NCI-H2227 treated with DMSO at 0.1 percent for 48 hours (cell line): ENCODE measurements around the gene CSPG4.
"Not testable (repeated sequence)": the region's sequence is repeated elsewhere in the genome, so short reads cannot be mapped to it uniquely, and the experiment has no call there.

ENCODE experiments used
- DNase-seq: peaks from one replicate; lab custom pipeline; 2025; lab: John Stamatoyannopoulos, UW

CSPG4 gene

DNA sequence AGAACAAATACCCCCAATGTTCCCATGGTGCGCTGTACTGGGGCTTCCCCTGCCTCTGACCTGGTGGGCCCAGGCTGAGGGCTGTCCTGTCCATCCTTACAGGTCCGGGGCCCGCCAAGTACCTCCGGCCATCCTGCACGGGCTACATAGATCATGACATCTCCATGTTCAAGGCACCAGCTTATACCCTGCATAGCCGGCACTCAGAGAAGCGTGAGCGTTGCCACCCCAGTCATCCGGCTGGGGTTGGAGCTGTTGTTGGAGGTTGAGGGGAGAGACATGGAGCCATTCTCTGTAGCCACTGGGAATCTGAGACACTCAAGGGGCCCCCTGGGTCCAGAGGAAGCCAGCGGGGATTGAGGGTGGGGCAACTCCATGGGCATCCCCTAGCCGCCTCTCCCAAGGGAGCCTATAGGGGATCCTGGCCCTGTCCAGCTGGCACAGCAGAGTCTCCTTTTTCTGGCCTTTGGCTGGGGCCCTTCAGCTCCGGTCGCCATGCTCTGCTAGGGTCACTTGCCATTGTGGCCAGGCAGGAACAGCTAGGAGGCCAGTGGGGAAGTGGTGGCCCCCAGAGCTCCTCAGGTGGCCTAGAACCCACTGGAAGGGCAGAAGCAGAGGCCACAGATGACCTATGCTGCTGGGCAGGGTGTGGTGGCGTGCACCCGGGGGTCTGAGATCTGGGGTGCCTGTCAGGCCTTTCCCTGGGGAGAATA, 12.5 kb upstream of the CSPG4 start:
- DNase-seq = no peak

DNA sequence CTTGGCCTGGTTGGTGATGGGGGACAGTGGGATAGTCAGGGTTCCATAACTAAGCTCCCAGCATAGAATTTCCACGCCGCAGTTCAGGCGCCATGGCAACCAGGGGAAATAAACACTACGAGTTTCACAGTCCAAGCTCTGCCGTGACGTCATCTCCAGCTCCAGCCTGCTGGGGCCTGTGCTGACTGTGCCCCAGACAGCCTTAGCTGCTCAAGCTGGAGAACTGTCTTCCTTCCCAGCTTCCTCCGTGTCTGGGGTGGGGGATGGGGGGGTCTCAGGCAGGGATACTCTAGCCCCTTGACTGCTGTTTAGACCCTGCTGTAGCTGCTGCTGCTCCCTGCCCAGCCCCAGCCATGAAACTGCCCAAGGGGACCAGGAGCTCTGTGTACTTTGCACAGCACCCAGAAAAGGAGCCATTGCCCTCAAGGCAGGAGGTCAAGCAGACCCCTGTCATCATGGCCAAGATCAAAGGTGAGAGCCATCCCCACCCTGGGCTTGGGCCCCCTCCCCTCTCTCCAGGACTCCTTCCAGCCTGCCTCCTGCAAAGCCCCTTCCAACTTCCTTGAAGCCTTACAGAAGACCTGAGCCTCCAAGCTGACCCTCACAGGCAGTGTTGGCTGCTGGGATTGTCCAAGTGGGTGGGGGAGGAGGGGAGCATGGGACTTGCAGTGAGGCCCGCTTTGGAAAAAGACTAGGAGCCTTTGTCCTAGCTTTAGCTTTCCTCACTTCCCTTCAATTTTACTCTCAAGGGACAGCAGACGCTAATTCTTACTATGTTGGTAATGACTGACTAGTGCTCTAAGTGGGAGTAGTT, 11.4 kb upstream of the CSPG4 start:
- peak; percentile 44 for DNase-seq

DNA sequence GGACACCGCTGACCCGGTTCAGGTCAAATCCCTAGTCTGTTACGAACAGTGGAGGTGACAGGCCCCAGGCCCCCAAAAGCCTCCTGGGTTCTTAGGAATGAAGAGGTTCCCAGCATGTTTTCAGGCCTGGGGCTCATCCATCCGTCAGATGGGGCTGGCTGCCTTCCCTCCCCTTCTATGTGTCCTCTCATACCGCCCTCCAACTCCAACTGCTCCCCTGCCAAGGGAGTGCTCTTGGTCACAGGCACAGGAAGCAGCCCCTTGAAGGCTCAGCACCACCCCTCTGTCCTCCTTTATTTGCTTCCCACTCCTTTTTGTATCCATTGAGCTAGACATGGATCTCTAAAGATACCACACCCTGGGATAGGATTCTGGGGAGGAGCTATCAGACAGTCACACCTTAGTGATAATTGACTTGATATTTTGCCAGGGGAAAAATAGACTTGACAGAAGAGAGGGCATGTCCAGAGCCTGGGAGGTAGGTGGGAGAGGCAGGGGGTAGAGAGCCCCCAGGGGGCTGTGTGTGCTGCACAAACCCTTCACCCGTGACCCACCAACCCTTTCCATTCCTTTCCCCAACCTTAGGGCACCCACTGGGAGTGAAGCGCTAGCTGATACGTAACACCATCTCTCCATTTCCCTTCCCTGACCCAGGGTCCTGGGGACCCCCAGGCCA, 10.7 kb upstream of the CSPG4 start:
- DNase-seq = no peak

DNA sequence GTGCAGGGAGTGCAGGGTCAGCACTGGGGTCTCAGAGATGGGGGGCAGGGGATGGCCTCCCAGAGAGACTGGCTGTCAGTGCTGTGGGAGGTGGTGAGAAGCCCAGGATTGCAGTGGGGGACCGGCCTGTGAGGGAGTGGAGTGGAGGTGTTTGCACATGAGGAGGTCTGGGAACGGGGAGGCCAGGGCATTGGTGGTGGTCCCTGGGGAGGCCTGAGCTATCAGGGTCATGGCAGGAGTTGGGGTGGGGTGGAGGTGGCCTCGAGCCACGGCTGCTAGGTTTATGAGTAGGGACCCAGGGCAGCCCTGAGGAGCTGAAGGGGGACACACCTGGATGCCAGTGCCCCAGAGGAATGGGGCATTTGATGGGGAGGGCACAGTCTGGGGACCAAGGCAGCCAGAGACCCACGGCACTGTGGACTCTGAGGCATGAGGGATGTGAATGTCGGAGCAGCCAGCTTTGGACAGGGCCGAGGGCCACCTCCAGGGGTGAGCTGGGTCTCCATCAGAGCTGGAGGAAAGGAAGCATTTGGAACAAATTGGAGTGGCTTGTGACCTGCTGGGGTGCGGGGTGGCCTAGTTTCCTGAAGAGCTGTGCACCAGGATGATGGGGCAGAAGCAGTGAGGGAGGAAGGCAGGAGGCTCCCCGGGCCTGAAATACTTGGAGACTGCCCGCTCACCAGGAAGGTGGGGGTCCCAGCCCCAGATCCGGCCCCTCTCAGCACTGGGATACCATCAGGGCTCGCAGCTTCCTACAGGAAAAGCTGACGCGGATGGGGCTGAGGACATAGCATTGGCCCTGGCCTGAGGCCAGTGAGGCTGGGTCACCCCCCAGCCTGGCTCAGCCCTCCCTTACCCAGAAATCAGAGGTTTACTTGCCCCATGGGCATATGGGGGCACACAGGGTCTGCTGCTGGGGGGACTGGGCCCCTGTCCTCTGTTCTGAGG, 9.5 kb upstream of the CSPG4 start:
- DNase-seq = no peak

DNA sequence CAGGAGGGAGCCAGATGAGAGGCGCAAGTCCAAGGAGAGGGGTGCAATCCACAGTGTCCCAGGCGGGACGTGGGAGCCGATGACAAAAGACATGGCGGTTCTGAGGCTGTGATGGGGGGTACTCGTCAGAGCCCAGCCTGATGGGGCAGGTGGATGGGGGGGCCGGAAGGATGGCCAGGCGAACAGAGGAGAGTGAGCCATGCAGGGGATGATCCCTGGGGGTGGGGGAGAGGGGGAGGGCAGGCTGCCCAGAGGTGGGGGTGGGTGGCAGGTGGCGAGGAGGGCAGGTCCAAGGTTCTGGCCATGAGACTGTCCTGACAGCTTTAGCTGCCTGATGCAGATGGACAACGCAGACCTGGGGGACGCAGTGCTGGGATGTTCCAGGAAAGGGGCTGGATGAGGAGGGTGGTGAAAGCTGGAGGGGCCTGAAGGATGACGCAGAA, 8.9 kb upstream of the CSPG4 start:
- DNase-seq = no peak

DNA sequence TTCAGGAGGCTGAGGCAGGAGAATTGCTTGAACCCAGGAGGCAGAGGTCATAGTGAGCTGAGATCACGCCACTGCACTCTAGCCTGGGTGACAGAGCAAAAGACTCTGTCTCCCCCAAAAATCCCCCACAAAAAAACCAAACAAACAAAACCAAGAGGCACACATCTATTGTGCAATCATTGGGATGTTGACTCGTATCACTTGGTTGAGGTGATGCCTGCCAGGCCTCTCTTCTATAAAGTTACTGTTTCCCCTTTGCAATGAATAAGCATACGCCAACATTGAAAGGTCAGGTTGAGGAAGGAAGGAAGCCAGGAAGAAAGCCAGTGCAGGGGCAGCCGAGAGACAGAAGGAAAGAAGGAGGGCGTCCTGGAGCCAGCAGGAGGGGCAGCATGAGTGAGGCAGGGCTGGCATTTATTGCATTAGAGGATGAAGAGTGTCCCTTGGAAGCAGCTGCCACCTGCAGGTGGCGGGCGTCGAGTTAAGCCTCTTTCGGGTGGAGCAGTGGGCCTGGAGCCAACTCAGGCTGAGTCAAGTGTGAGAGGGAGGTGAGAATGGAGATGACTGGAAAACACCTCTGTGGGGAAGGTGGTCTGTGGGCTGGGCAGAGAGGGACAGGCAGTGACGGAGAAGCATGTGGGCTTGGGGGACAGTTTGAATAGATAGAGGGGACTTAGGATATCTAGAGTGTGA, 8.3 kb upstream of the CSPG4 start:
- peak; percentile 20 for DNase-seq

DNA sequence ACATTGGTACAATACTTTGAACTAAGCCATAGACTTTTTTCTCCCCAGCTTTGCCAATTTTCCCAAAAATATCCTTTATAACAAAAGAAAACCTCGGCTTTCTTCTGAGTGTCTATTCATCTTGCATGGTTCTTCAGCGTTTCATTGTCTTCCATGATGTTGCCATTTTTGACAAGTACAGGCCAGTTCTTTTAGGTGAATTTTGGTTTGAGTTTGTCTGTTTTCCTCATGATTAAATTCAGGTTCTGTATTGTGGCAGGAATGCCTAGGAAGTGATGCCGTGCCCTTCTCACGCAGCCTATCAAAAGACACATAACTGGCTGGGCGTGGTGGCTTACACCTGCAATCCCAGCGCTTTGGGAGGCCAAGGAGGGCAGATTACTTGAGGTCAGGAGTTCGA, 7.6 kb upstream of the CSPG4 start:
- DNase-seq = no peak

DNA sequence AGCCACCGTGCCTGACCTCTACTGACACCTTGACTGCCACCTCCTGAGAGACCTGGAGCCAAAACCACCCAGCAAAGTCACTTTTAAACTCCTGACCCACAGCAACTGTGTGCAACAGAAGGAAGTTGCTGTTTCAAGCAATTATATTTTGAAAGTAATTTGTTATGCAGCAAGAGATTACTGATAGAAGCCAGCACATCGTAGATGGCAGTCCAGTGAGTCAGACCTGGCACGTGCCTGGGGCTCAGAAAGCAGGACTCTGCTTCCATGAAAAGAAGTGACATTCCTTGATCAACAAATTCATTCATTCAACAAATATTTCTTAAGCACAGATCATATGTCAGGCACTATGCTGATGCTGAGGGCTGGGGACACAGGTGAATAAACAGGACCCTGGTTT, 5.7 kb upstream of the CSPG4 start:
- no peak for DNase-seq

DNA sequence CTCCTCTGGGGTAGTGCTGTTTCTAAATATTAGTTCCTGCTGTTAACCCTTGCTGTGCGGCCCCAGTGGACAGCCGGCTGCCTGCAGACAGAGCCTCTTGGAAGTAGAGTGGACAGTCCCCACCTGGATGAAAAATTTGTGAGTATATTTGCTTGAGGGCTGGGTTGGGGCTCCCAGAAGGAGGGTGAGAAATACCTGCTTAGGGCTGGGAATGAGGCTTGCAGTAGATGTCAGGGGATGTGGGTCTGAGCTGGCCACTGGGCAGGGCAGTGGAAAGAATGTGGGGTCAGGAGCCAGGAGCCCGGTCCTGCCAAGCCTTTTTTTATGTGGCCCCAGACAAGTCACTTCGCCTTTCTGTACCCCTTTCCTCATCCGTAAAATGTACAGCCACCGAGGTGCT, 4.4 kb upstream of the CSPG4 start:
- DNase-seq = not testable (repeated sequence)

DNA sequence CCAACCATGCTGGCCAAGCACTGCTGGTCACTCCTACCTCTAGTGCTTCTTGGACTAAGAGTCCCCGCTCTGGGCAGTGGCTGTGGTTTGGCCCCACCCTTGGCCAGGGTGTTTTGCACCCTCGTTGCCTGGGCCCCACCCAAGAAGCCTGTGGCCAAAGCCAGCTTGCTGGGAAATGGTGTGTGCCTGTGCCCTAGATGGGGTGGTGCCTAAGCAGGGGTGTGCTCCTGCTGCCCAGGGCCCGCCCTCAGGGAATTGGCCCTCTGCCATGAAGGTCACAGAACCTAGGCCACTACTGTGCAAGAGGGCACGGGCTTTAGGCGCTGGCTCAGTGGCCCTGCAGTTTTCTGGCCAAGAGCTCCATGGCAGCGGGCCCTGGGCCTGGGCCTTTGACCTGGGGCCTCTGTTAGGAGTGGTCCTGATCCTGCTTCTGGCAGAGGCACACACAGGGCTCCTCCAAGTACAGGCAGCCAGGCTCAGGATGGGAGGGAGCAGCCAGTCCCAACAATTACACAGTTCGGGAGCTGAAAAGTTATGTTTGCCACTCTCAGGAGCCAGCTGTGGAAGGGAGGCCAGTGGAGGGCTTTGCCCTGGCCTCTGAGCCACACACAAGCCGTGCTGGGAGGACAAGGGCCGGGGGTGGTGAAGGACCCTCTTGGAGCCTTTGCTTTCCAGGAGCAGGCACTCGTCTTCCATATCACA, 3.8 kb upstream of the CSPG4 start:
- DNase-seq = not testable (repeated sequence)

DNA sequence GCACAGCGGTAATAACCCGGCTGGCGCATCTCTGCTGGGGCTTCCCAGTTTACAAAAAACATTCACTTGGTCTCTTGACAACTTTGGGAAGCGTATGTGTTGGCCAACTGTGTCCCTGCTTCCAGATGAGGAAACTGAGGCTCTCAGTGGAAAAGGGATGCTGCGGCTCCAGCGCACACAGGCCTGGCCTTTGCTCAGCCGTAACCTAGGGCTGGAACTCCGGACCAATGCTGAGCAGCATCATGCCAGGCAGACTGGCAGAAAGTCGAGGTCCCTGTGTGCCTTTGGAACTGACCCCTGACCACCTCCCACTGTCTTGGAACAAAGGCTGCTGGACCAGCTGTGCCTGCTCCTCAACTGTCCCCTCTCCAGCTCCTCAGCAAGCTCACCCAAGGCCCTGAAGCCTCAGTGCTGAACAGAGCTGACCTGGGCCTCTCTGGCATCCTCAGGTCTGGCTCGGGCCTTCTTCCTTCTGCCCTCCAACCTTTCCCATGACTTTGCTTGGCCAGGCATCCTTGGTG, 2.7 kb upstream of the CSPG4 start:
- not testable (repeated sequence) for DNase-seq

DNA sequence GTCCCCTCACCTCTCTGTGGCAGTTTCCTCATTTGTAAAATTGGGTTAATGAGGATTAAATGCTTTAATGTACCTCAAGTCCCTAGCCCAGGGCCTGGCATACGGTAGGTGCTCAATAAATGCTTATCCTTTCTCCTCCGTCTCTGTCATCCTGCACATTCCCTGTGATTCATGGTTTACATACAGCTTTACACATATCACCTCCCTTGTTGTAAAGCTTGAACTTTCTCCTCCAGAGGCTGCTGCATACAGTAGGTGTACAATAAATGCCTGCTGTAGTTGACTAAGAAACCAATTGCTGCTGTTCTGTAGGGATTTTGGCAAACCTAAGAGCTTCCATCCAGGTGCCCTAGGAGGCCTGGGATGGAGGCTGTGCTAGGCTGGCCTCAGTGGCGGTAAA, 1.5 kb upstream of the CSPG4 start:
- DNase-seq = no peak

DNA sequence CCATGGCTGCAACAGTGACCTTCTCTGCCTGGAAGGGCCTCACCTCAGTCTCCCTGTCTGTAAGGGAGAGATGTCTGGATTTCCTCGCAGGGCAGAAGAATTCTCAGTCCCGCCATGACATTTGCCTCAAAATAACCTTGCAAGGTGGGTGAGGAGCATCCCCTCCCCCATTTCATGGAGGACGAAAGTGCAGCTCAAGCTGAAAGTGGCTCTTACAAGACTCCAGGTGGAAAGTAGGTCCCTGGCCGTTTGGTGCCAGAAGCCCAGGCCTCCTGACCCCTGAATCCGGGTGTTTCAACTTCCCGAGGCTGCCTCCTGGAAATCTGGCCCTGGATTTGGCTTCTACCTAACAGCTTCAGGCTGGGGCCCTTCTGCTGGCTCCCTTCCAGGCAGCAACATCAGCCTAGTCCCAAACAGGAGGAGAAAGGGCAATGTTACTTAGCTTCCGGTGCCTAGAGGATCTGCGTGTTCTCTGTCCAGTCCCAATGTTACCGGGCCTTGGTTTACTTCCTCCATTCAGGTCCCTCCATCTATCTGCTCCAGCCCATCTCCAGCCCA, 769 bp upstream of the CSPG4 start:
- no peak for DNase-seq

DNA sequence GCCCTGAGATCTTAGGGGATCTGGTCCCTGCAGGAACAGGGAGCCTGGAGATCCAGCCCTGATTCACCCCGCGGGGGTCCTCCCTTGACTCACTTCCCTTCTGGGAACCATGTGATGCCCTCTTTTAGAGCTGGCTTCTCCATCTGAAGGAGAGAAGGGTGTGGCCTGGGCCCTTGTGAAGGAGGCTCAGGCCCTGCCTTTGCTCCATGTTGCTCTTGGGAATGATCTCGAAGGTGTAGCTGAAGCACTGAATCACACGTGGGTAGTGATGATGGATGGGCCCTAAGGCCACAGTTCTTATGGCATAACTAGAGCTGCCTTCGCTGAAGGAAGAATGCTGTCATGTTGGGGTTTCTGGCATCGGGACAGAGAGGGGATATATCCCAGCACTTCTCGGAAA, 1.2 kb downstream of the CSPG4 start:
- not testable (repeated sequence) for DNase-seq

DNA sequence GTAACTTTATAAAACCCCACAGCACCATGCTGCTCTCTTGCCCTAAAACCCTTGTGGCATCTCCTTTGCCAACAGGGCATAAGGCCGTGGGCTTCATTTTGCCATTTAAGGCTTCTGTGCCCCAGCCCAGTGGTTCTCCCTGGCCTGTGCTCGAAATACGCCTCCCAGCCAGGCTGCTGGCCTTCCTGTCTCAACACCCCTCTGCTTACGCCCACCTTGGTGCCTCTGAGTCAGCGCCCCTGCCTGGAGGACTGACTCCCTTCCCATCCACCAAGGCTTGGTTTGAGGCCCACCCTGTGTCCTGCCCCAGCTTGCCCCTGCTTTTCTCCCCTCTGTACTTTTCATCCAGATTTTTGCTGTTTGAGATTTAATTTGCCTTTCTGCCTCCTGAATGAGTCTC, 1.8 kb downstream of the CSPG4 start:
- DNase-seq = not testable (repeated sequence)

DNA sequence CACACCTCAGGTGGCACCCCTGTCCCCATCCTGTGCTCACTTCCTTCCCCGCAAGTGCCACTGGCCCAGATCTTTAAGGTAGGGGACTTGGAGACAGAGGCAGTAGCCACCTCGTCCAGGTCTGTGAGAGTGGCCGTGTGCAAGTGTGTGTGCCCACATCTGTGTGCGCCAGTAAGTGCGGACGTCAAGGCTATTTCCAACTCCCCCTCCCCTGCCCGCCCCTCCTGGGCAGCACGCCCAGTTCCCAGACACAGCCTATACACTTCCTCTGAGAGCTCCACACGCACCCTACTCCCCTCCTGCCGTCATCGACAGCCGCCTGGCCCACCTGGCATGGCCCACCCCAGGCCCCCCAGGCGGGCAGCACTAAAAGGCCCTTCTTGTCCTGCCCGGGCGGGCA, 3.2 kb downstream of the CSPG4 start:
- not testable (repeated sequence) for DNase-seq

DNA sequence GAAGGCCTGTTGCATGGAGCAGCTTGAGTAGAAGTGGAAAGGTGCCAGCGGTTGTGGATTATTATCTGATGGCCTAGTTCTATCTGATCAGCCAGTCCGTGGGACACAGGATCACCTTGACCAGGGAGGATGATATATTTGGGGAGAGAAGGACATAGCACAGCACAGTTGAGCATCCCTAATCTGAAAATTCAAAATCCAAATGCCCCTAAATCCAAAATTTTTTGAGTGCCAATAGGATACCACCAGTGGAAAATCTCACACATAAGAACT, 6.0 kb downstream of the CSPG4 start:
- DNase-seq = no peak

DNA sequence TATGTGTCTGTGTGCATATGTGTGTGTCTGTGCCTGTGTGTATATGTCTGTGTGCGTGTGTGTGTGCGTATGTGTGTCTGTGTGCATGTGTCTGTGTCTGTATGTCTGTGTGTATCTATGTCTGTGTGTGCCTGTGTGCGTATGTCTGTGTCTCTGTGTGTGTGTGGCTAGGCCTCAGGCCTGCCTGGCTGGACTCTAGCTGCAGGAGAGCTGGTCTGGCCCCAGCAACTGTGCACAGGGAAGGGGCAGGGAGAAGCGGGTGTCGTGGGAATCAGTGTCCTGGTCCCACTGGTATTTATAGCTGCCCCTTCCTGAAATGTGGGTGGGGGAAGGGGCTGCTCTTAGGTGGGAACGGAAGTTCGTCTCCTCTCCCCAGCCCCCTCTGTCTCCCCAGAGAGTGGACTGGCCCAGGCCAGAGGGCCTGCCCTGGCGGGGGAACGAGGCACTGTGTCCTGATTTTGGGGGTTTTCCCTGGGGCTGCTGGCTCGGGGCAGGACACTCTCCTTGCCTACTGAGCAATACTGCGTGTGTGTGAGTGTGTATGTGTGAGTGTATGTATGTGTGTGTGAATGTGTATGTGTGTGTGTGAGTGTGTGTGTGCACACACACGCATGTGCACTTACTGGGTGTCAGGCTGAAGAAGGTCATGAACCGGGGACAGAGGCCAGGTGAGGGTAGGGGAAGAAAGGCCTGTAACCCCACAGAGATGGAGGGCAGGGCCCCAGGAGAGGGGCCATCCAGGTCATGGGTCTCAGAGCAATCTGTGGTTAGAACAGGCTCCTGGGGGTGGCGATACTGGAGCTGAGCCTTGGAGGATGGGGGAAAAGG, 6.6 kb downstream of the CSPG4 start:
- DNase-seq = no peak

DNA sequence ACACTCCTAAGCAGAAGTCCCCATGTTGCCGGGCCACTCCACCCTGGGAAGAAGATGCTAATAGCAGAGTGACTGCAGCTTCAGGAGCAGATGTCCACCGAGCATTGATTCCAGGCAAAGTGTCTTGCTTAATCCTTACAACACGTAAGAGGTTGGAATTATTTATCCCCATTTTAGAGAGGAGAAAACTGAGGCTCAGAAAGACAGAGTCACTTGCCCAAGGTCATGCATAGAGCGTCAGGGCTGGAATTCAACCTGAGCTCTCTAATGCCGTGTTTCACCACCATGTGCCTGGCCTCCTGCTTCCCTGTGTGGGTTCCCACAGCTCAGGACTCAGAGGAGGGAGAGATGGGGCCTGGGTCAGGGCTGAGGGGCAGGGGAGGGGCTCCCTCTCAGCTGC, 7.3 kb downstream of the CSPG4 start:
- DNase-seq = not testable (repeated sequence)
